ENCODE results near the gene RAD18. TPM values are rescaled to one million over a fixed set of nuclear protein-coding genes. Genes with fewer than 3 reads are reported as not detected.

RAD18 gene
- total and polyA plus RNA-seq, 2 experiments from 2014 or later = 6.0 to 6.5 TPM

- no peak for DNase-seq (ENCODE audit: low spot score)
Measured at GRCh38 chr3:8911781-8912180, 51.5 kb downstream of the RAD18 start.

GRCh38 chr3:8909160-8909559 lies 54.1 kb downstream of the RAD18 start:
- no peaks in the 10 kb centered on the region for H3K79me2 ChIP-seq
- H3K9me2 ChIP-seq (replicated peaks; ENCODE audit: insufficient read depth) = no peaks in the 10 kb centered on the region
- H4K20me1 ChIP-seq (ENCODE audit: insufficient read depth, poor library complexity, severe bottlenecking) = no peaks in the 10 kb centered on the region
- no peaks in the 10 kb centered on the region for H3K9me3 ChIP-seq (ENCODE audit: low read depth)
- TF ChIP-seq CTCF (IDR thresholded peaks at IDR 0.05; ENCODE audit: poor library complexity) (no peak), EZH2 (IDR thresholded peaks at IDR 0.05; ENCODE audit: borderline replicate concordance) (no peak), EZH2phosphoT487 (IDR thresholded peaks at IDR 0.05; ENCODE audit: low read depth, severe bottlenecking, unreplicated experiment) (no peak)
- DNase-seq (ENCODE audit: low spot score) = no peak
- H3K36me3 ChIP-seq (replicated peaks; ENCODE audit: insufficient read depth, low read depth) = no peaks in the 10 kb centered on the region
- 94% methylated on average over 3 of the region's 3 CpGs for WGBS (ENCODE audit: low lambda C conversion rate, missing lambda C conversion rate)
- no peak overlapping the region for H2AFZ ChIP-seq
- H3K4me2 ChIP-seq = no peak overlapping the region
- no peak overlapping the region for H3K4me3 ChIP-seq
- H3K27ac ChIP-seq = no peak overlapping the region
- no peaks in the 10 kb centered on the region for H3K27me3 ChIP-seq
- no peaks in the 10 kb centered on the region for H3K4me1 ChIP-seq (ENCODE audit: insufficient read depth)

More at GRCh38 chr3:8911781-8912180, 51.5 kb downstream of the RAD18 start:
- no peak overlapping the region for H2AFZ ChIP-seq
- no peaks in the 10 kb centered on the region for H3K27me3 ChIP-seq
- no peaks in the 10 kb centered on the region for H4K20me1 ChIP-seq (ENCODE audit: insufficient read depth, poor library complexity, severe bottlenecking)
- no peaks in the 10 kb centered on the region for H3K9me3 ChIP-seq (ENCODE audit: low read depth)
- H3K9me2 ChIP-seq (replicated peaks; ENCODE audit: insufficient read depth) = no peaks in the 10 kb centered on the region
- no peaks in the 10 kb centered on the region for H3K79me2 ChIP-seq
- WGBS (ENCODE audit: low lambda C conversion rate, missing lambda C conversion rate) = 49% methylated on average over 2 of the region's 2 CpGs
- no peak overlapping the region for H3K27ac ChIP-seq
- H3K4me3 ChIP-seq = no peak overlapping the region
- no peaks in the 10 kb centered on the region for H3K4me1 ChIP-seq (ENCODE audit: insufficient read depth)
- TF ChIP-seq CTCF (IDR thresholded peaks at IDR 0.05; ENCODE audit: poor library complexity) (no peak), EZH2 (IDR thresholded peaks at IDR 0.05; ENCODE audit: borderline replicate concordance) (no peak), EZH2phosphoT487 (IDR thresholded peaks at IDR 0.05; ENCODE audit: low read depth, severe bottlenecking, unreplicated experiment) (no peak)
- H3K36me3 ChIP-seq (replicated peaks; ENCODE audit: insufficient read depth, low read depth) = no peaks in the 10 kb centered on the region
- no peak overlapping the region for H3K4me2 ChIP-seq

GRCh38 chr3:8903191-8903590 lies 60.1 kb downstream of the RAD18 start:
- Histone ChIP-seq H3K4me2 (no peak overlapping the region), H3K36me3 (replicated peaks; ENCODE audit: insufficient read depth, low read depth) (no peaks in the 10 kb centered on the region), H3K27ac (no peak overlapping the region), H2AFZ (no peak overlapping the region), H3K79me2 (no peaks in the 10 kb centered on the region), H3K9me2 (replicated peaks; ENCODE audit: insufficient read depth) (no peaks in the 10 kb centered on the region), H3K4me1 (ENCODE audit: insufficient read depth) (no peaks in the 10 kb centered on the region), H3K27me3 (no peaks in the 10 kb centered on the region), H4K20me1 (ENCODE audit: insufficient read depth, poor library complexity, severe bottlenecking) (no peaks in the 10 kb centered on the region), H3K4me3 (no peak overlapping the region), H3K9me3 (ENCODE audit: low read depth) (no peaks in the 10 kb centered on the region)
- TF ChIP-seq EZH2phosphoT487 (IDR thresholded peaks at IDR 0.05; ENCODE audit: low read depth, severe bottlenecking, unreplicated experiment) (no peak), EZH2 (IDR thresholded peaks at IDR 0.05; ENCODE audit: borderline replicate concordance) (no peak), CTCF (IDR thresholded peaks at IDR 0.05; ENCODE audit: poor library complexity) (no peak)
- WGBS (ENCODE audit: low lambda C conversion rate, missing lambda C conversion rate) = 93% methylated on average over 5 of the region's 5 CpGs
- no peak for DNase-seq (ENCODE audit: low spot score)

DNA sequence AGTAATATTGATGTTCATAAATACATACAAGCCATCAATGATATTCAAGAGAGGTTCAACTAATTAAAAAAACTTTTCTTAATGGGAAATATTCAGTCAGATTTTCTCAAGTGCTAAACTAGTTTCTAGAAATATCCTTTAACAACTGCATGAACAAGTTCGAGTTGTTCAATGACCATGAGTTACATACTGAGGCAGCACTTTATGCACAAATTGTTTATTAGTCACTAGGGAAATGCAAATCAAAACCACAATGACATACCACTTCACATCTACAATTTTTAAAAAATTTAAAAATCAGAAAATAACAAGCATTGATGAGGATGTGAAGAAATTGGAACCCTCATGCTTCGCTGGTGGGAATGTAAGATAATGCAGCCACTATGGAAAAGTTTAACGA lies 62.4 kb downstream of the RAD18 start:
- no peaks in the 10 kb centered on the region for H3K9me2 ChIP-seq (replicated peaks; ENCODE audit: insufficient read depth)
- no peaks in the 10 kb centered on the region for H3K27me3 ChIP-seq
- no peaks in the 10 kb centered on the region for H3K9me3 ChIP-seq (ENCODE audit: low read depth)
- TF ChIP-seq EZH2phosphoT487 (IDR thresholded peaks at IDR 0.05; ENCODE audit: low read depth, severe bottlenecking, unreplicated experiment) = no peak
- no peak for TF ChIP-seq EZH2 (IDR thresholded peaks at IDR 0.05; ENCODE audit: borderline replicate concordance)
- TF ChIP-seq CTCF (IDR thresholded peaks at IDR 0.05; ENCODE audit: poor library complexity) = no peak
- no peaks in the 10 kb centered on the region for H4K20me1 ChIP-seq (ENCODE audit: insufficient read depth, poor library complexity, severe bottlenecking)
- no peaks in the 10 kb centered on the region for H3K79me2 ChIP-seq
- no peaks in the 10 kb centered on the region for H3K4me1 ChIP-seq (ENCODE audit: insufficient read depth)
- H3K27ac ChIP-seq = no peak overlapping the region
- no peak for DNase-seq (ENCODE audit: low spot score)
- WGBS (ENCODE audit: low lambda C conversion rate, missing lambda C conversion rate) = 96% methylated on average over 3 of the region's 3 CpGs
- no peak overlapping the region for H2AFZ ChIP-seq
- H3K4me2 ChIP-seq = no peak overlapping the region
- H3K4me3 ChIP-seq = no peak overlapping the region
- no peaks in the 10 kb centered on the region for H3K36me3 ChIP-seq (replicated peaks; ENCODE audit: insufficient read depth, low read depth)

Measured in hepatocyte (in vitro differentiated cells).